Keratinocyte (primary cell): ENCODE data around the gene FKTN. TPM values are rescaled to one million over a fixed set of nuclear protein-coding genes. Genes with fewer than 3 reads are reported as not detected.

Source experiments
- DNase-seq: peaks from one replicate; pipeline ENCODE4 v3.0.0-alpha.2; 2011; ENCODE audit warnings: low read depth, missing footprints, low spot score
- FAIRE-seq: peaks from 2 replicates; lab custom pipeline; 2011; peaks lifted over from hg19 to GRCh38; lab: Jason Lieb, UNC
- H2AFZ ChIP-seq: 2 replicates; pipeline ENCODE4 v1.6.0; 2012; ENCODE audit warnings: low read length, control low read depth, inconsistent platforms; ENCODE audit not compliant: control insufficient read depth
- H3K27ac ChIP-seq: 2 replicates; pipeline ENCODE4 v1.5.1; 2011; ENCODE audit warnings: low read length; ENCODE audit not compliant: control insufficient read depth, insufficient read depth
- H3K27me3 ChIP-seq: 3 replicates; pipeline ENCODE4 v1.6.0; 2011; ENCODE audit warnings: low read length; ENCODE audit not compliant: control insufficient read depth, insufficient read depth; ENCODE audit errors: extremely low read depth
- H3K36me3 ChIP-seq, 2 experiments: 2 replicates in 1 of 2; 3 replicates in 1 of 2; pipeline ENCODE4 v1.5.1; 2011; ENCODE audit warnings: low read length in 2 of 2, mild to moderate bottlenecking in 1 of 2; ENCODE audit not compliant: control insufficient read depth in 2 of 2, insufficient read depth in 2 of 2; ENCODE audit errors: extremely low read depth in 1 of 2
- H3K4me1 ChIP-seq: 3 replicates; pipeline ENCODE4 v1.5.1; 2011; ENCODE audit warnings: low read length; ENCODE audit not compliant: control insufficient read depth, insufficient read depth; ENCODE audit errors: extremely low read depth
- H3K4me2 ChIP-seq: 3 replicates; pipeline ENCODE4 v1.6.0; 2011; ENCODE audit warnings: low read depth, low read length; ENCODE audit not compliant: control insufficient read depth, insufficient read depth; ENCODE audit errors: extremely low read depth
- H3K4me3 ChIP-seq, 3 experiments: fragments of 200-600 bp in 1 of 3; sonication (generic) in 1 of 3; 2 replicates in 2 of 3; 3 replicates in 1 of 3; pipeline ENCODE4 v1.5.1; 2011 to 2016; ENCODE audit warnings: low read length in 3 of 3, mild to moderate bottlenecking in 3 of 3, control low read depth in 2 of 3, inconsistent platforms in 1 of 3, low read depth in 1 of 3, mixed read lengths in 1 of 3, mixed run types in 1 of 3, moderate library complexity in 1 of 3; ENCODE audit not compliant: control insufficient read depth in 2 of 3, insufficient read depth in 2 of 3; ENCODE audit errors: extremely low read depth in 1 of 3
- H3K79me2 ChIP-seq: 2 replicates; pipeline ENCODE4 v1.6.0; 2012; ENCODE audit warnings: low read length; ENCODE audit not compliant: control insufficient read depth, insufficient read depth
- H3K9ac ChIP-seq: 3 replicates; pipeline ENCODE4 v1.6.0; 2011; ENCODE audit warnings: low read length; ENCODE audit not compliant: control insufficient read depth, insufficient read depth; ENCODE audit errors: extremely low read depth
- H3K9me1 ChIP-seq: 3 replicates; pipeline ENCODE4 v1.6.0; 2011; ENCODE audit warnings: low read length; ENCODE audit not compliant: control insufficient read depth, insufficient read depth; ENCODE audit errors: extremely low read depth
- H3K9me3 ChIP-seq: 2 replicates; pipeline ENCODE4 v1.5.1; 2012; ENCODE audit warnings: low read depth, low read length; ENCODE audit not compliant: control insufficient read depth
- H4K20me1 ChIP-seq: 3 replicates; pipeline ENCODE4 v1.6.0; 2011; ENCODE audit warnings: low read length; ENCODE audit not compliant: control insufficient read depth, insufficient read depth; ENCODE audit errors: extremely low read depth
- CTCF ChIP-seq, 3 experiments: IDR thresholded peaks in 1 of 3; conservative IDR thresholded peaks in 1 of 3; optimal IDR thresholded peaks in 1 of 3; 2 replicates in 2 of 3; 3 replicates in 1 of 3; pipeline versions ENCODE3 to v1.5.1; 2011; ENCODE audit warnings: low read length in 3 of 3, mild to moderate bottlenecking in 3 of 3, moderate library complexity in 2 of 3, control low read depth in 1 of 3, inconsistent platforms in 1 of 3; ENCODE audit not compliant: insufficient read depth in 2 of 3; ENCODE audit errors: extremely low read depth in 1 of 3
- EZH2 ChIP-seq: IDR thresholded peaks from one replicate; pipeline ENCODE4 v1.6.1; 2012; ENCODE audit warnings: inconsistent platforms, mild to moderate bottlenecking, low read length, moderate library complexity
- dilution Hi-C: fragments of 300-500 bp; cut with MboI; formaldehyde crosslinking; loops from one replicate; pipeline ENCODE4 v1.7.0; 2020; ENCODE audit warnings: low sequenced_read_pairs; ENCODE audit not compliant: extremely low pct_ligation_motif_present
- polyA plus RNA-seq, 5 experiments: library from polyadenylated mRNA; depleted of rRNA in 3 of 5; stranded (reverse) in 3 of 5; stranded (forward) in 1 of 5; unstranded in 1 of 5; fragments of >200 nt; gene quantifications; 1 replicate in 1 of 5; 2 replicates in 3 of 5; 3 replicates in 1 of 5; pipeline versions ENCODE4 v1.2.1 to v1.2.3, GENCODE V29; 2011 to 2012; ENCODE audit warnings: missing spikeins in 2 of 5, low read depth in 1 of 5, low replicate concordance in 1 of 5

Gene FKTN
- polyA plus RNA-seq, 1 donor (not counting 4 experiments of a cell fraction or from before 2014, with no cell fraction given) = 15.9 TPM

GRCh38 chr9:105651806-105652205 is 93.9 kb downstream of the FKTN start:
- H3K36me3 ChIP-seq = no peaks in the 10 kb centered on the region
- H3K4me3 ChIP-seq = no peak overlapping the region
- FAIRE-seq (no peak), DNase-seq (no peak)
- H3K79me2 ChIP-seq = no peaks in the 10 kb centered on the region
- H2AFZ ChIP-seq = no peak overlapping the region
- H3K27me3 ChIP-seq = peaks cover 19% of the 10 kb centered on the region
- no peak overlapping the region for H3K27ac ChIP-seq
- dilution Hi-C loops = no loop called here
- H3K4me1 ChIP-seq = no peaks in the 10 kb centered on the region
- no peak overlapping the region for H3K9ac ChIP-seq
- TF ChIP-seq EZH2 (no peak), CTCF (optimal IDR thresholded peaks at IDR 0.05 in 1 of 3, IDR thresholded peaks at IDR 0.05 in 1 of 3, conservative IDR thresholded peaks at IDR 0.05 in 1 of 3; ENCODE audit: extremely low read depth in 1 of 3, insufficient read depth in 2 of 3, low read length in 3 of 3) (no peak)
- no peaks in the 10 kb centered on the region for H3K9me3 ChIP-seq
- no peaks in the 10 kb centered on the region for H4K20me1 ChIP-seq
- H3K9me1 ChIP-seq = no peaks in the 10 kb centered on the region
- H3K4me2 ChIP-seq = no peak overlapping the region

DNA sequence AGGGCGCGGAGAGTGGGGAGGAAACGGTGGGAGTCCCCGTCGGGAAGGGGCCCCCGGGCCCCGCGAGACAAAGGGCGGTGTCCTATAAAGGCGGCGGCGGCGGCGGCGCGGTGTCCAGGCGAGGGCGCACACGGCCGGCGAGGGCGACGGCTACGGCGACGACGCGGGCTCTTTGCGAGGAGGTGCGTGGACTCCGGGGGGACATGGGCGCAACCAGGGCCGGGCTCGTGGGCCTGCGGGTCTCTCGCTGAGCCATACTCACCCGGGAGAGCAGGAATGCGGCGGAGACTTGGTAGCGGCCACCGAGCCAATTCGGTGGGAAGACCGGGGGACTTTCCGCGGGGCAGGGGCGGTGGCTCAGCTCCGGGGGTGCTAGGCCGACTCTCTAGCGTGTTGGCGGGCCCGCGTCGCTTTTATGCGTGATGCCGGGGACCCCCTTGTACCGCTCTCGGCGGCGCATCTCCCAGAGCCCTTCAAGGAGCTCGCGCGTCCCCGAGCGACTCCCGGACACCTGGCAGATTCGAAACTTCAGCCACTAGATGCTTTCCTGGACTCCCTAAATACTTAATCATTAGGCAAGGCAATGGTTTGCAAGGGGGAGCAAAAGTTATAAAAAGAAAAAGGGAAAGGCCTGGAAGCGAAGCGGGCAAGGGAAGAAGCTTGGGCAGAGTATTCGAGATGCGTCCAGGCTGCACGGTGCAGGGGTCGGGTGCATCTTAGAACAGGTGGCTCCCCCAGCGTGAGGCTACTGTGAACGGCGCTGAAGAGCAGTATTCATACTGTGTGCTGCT is 98.4 kb downstream of the FKTN start:
- Histone ChIP-seq H3K79me2 (no peaks in the 10 kb centered on the region), H2AFZ (peak overlapping the region; percentile 58), H3K4me3 (peak overlapping the region; percentile 14 to 50 (median 37)), H3K9me1 (no peaks in the 10 kb centered on the region), H3K27ac (no peak overlapping the region), H4K20me1 (no peaks in the 10 kb centered on the region), H3K9ac (no peak overlapping the region), H3K36me3 (no peaks in the 10 kb centered on the region), H3K4me1 (no peaks in the 10 kb centered on the region), H3K9me3 (no peaks in the 10 kb centered on the region), H3K27me3 (peaks cover 26% of the 10 kb centered on the region), H3K4me2 (peak overlapping the region; percentile 53)
- peak in 2 of 3 experiments; percentile 11 to 52 for TF ChIP-seq CTCF (optimal IDR thresholded peaks at IDR 0.05 in 1 of 3, IDR thresholded peaks at IDR 0.05 in 1 of 3, conservative IDR thresholded peaks at IDR 0.05 in 1 of 3; ENCODE audit: extremely low read depth in 1 of 3, insufficient read depth in 2 of 3, low read length in 3 of 3)
- peak; percentile 96 for TF ChIP-seq EZH2
- FAIRE-seq = no peak
- no peak for DNase-seq
- dilution Hi-C loops = no loop called here
